ENCODE data around the gene VAV2.

DNA sequence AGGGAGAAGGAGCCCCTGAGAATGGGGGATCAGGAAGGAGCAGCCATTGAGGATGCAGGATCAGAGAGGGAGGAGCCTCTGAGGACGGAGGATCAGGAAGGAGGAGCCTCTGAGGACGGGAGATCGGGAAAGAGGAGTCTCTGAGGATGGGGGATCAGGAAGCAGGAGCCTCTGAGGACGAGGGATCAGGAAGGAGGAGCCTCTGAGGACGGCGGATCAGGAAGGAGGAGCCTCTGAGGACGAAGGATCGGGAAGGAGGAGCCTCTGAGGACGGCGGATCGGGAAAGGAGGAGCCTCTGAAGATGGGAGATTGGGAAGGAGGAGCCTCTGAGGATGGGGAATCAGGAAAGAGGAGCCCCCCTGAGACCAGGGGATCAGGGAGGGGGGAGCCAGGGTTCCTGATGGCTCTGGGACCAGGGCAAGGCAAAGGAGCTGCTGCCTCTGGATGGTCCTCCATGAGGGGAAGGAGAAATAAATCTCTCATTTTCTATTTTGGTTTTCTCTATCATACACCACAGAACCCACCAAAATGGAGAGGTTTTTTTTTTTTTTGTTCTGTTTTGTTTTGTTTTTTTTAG is 231.3 kb downstream of the VAV2 start:
- TF ChIP-seq, protein P1, sequence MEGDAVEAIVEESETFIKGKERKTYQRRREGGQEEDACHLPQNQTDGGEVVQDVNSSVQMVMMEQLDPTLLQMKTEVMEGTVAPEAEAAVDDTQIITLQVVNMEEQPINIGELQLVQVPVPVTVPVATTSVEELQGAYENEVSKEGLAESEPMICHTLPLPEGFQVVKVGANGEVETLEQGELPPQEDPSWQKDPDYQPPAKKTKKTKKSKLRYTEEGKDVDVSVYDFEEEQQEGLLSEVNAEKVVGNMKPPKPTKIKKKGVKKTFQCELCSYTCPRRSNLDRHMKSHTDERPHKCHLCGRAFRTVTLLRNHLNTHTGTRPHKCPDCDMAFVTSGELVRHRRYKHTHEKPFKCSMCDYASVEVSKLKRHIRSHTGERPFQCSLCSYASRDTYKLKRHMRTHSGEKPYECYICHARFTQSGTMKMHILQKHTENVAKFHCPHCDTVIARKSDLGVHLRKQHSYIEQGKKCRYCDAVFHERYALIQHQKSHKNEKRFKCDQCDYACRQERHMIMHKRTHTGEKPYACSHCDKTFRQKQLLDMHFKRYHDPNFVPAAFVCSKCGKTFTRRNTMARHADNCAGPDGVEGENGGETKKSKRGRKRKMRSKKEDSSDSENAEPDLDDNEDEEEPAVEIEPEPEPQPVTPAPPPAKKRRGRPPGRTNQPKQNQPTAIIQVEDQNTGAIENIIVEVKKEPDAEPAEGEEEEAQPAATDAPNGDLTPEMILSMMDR (conservative IDR thresholded peaks at IDR 0.05; ENCODE audit: low read depth in 2 of 2) = no peak
- TF ChIP-seq, protein P2, sequence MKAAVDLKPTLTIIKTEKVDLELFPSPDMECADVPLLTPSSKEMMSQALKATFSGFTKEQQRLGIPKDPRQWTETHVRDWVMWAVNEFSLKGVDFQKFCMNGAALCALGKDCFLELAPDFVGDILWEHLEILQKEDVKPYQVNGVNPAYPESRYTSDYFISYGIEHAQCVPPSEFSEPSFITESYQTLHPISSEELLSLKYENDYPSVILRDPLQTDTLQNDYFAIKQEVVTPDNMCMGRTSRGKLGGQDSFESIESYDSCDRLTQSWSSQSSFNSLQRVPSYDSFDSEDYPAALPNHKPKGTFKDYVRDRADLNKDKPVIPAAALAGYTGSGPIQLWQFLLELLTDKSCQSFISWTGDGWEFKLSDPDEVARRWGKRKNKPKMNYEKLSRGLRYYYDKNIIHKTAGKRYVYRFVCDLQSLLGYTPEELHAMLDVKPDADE (IDR thresholded peaks at IDR 0.05) = no peak
- TF ChIP-seq EZH2phosphoT487 (IDR thresholded peaks at IDR 0.05; ENCODE audit: unreplicated experiment) = no peak
- TF ChIP-seq, protein P3, sequence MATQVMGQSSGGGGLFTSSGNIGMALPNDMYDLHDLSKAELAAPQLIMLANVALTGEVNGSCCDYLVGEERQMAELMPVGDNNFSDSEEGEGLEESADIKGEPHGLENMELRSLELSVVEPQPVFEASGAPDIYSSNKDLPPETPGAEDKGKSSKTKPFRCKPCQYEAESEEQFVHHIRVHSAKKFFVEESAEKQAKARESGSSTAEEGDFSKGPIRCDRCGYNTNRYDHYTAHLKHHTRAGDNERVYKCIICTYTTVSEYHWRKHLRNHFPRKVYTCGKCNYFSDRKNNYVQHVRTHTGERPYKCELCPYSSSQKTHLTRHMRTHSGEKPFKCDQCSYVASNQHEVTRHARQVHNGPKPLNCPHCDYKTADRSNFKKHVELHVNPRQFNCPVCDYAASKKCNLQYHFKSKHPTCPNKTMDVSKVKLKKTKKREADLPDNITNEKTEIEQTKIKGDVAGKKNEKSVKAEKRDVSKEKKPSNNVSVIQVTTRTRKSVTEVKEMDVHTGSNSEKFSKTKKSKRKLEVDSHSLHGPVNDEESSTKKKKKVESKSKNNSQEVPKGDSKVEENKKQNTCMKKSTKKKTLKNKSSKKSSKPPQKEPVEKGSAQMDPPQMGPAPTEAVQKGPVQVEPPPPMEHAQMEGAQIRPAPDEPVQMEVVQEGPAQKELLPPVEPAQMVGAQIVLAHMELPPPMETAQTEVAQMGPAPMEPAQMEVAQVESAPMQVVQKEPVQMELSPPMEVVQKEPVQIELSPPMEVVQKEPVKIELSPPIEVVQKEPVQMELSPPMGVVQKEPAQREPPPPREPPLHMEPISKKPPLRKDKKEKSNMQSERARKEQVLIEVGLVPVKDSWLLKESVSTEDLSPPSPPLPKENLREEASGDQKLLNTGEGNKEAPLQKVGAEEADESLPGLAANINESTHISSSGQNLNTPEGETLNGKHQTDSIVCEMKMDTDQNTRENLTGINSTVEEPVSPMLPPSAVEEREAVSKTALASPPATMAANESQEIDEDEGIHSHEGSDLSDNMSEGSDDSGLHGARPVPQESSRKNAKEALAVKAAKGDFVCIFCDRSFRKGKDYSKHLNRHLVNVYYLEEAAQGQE (IDR thresholded peaks at IDR 0.05; ENCODE audit: unreplicated experiment) = no peak
- TF ChIP-seq EZH2 (IDR thresholded peaks at IDR 0.05; ENCODE audit: low read depth, unreplicated experiment) = no peak
- no peak for TF ChIP-seq POLR2AphosphoS5 (IDR thresholded peaks at IDR 0.05; ENCODE audit: low read depth)
- TF ChIP-seq STAT1 (IDR thresholded peaks at IDR 0.05; ENCODE audit: unreplicated experiment) = no peak
- no peak for TF ChIP-seq JUNB (IDR thresholded peaks at IDR 0.05; ENCODE audit: unreplicated experiment)
- TF ChIP-seq CREB1 (CRISPR knock-in tag; IDR thresholded peaks at IDR 0.05; ENCODE audit: low read depth) = no peak
- TF ChIP-seq ZNF114 (CRISPR knock-in tag; IDR thresholded peaks at IDR 0.05) = no peak

All from GM23338 (cell line).